H1 (cell line): ENCODE results near the gene ABCG8. TPM values are rescaled to one million over a fixed set of nuclear protein-coding genes. Genes with fewer than 3 reads are reported as not detected.

ENCODE experiments used
- ATF2 ChIP-seq: IDR thresholded peaks from 2 replicates; pipeline ENCODE4 v1.6.1; 2012; ENCODE audit warnings: low read length, inconsistent platforms
- CBX8 ChIP-seq: fragments of 300-800, 300-1000 bp; sonication (generic); IDR thresholded peaks from 2 replicates; pipeline ENCODE4 v1.7.1; 2016; ENCODE audit warnings: low read depth, low read length, borderline replicate concordance
- HDAC2 ChIP-seq, 2 experiments: fragments of 300-600 bp in 1 of 2; sonication (generic) in 1 of 2; IDR thresholded peaks; 2 replicates each; pipeline ENCODE4 v1.6.1; 2011 to 2012; ENCODE audit warnings: low read depth in 2 of 2, low read length in 2 of 2, mild to moderate bottlenecking in 2 of 2, moderate library complexity in 2 of 2, borderline replicate concordance in 1 of 2, inconsistent platforms in 1 of 2
- POLR2AphosphoS5 ChIP-seq: IDR thresholded peaks from 2 replicates; pipeline ENCODE4 v1.6.1; 2011; ENCODE audit warnings: low read depth, low read length
- RFX5 ChIP-seq: IDR thresholded peaks from 2 replicates; pipeline ENCODE4 v1.6.1; 2011; ENCODE audit warnings: low read depth, low read length, improper control_type of control experiment, borderline replicate concordance
- TAF7 ChIP-seq: optimal IDR thresholded peaks from 2 replicates; pipeline ENCODE3; 2011; ENCODE audit warnings: low read depth, mild to moderate bottlenecking, inconsistent platforms, low read length, moderate library complexity, borderline replicate concordance
- YY1 ChIP-seq: IDR thresholded peaks from 2 replicates; pipeline ENCODE4 v1.6.1; 2011; ENCODE audit warnings: low read depth, mild to moderate bottlenecking, low read length
- polyA plus RNA-seq, 7 experiments: library from polyadenylated mRNA; depleted of rRNA in 3 of 7; stranded (reverse) in 5 of 7; unstranded in 2 of 7; fragments of >200 nt in 5 of 7; fragments of 200-250 nt in 2 of 7; gene quantifications; 1 replicate in 5 of 7; 2 replicates in 1 of 7; 4 replicates in 1 of 7; pipeline versions ENCODE4 v1.2.1 to v1.2.3, GENCODE V29; 2011 to 2013; ENCODE audit warnings: missing spikeins in 2 of 7, mixed read lengths in 2 of 7
- total RNA-seq: library from RNA; stranded (reverse); fragmentation: NEBNext Ultra II Directional; extraction: Animal tissue kit (Norgen Biotek cat#: 25700); gene quantifications from 2 replicates; pipeline ENCODE4 v1.2.1, GENCODE V29; 2021

ABCG8 gene
- total and polyA plus RNA-seq, 2 of the 8 experiments (the other 6 are each of a cell fraction or from before 2014, with no cell fraction given): not detected

- TF ChIP-seq ATF2 (no peak), POLR2AphosphoS5 (no peak), RFX5 (no peak), YY1 (no peak), HDAC2 (IDR thresholded peaks at IDR 0.05; ENCODE audit: borderline replicate concordance in 1 of 2, low read depth in 2 of 2, low read length in 2 of 2) (no peak), TAF7 (no peak), CBX8 (no peak)
- TF ChIP-seq, all 59 proteins: peak for 0
Observed at GRCh38 chr2:43880471-43880870, 41.7 kb downstream of the ABCG8 start (continued).
